ENCODE measurements around the gene LARGE2. TPM values are rescaled to one million over a fixed set of nuclear protein-coding genes. Genes with fewer than 3 reads are reported as not detected.
A peak's percentile ranks its signal among the peaks of the same experiment; 100 is the strongest.

Gene LARGE2
- polyA plus RNA-seq, 1 donor from 2014 or later, result not detected

- TF ChIP-seq MXI1 (conservative IDR thresholded peaks at IDR 0.05; ENCODE audit: poor library complexity, severe bottlenecking) (no peak), CTCF (IDR thresholded peaks at IDR 0.05; ENCODE audit: poor library complexity, severe bottlenecking) (no peak), REST (IDR thresholded peaks at IDR 0.05; ENCODE audit: borderline replicate concordance) (no peak), EZH2 (IDR thresholded peaks at IDR 0.05; ENCODE audit: borderline replicate concordance, insufficient read depth, low read length, poor library complexity, severe bottlenecking) (no peak), POLR2AphosphoS5 (IDR thresholded peaks at IDR 0.05) (no peak)
- H3K4me2 ChIP-seq (ENCODE audit: low read length), result peak overlapping the region; percentile 97
- no peaks in the 10 kb centered on the region for H3K27me3 ChIP-seq (ENCODE audit: insufficient read depth, low read depth, low read length)
- no peaks in the 10 kb centered on the region for H3F3A ChIP-seq (ENCODE audit: insufficient read depth, low read length, poor library complexity, severe bottlenecking)
- H3K4me3 ChIP-seq (ENCODE audit: low read length), result peak overlapping the region; percentile 86
- no peaks in the 10 kb centered on the region for H3K36me3 ChIP-seq (ENCODE audit: insufficient read depth, low read length)
- H3K79me2 ChIP-seq (replicated peaks; ENCODE audit: insufficient read depth, low read length), result peaks cover 31% of the 10 kb centered on the region
- no peak overlapping the region for H2AFZ ChIP-seq (ENCODE audit: low read depth, low read length)
- no peaks in the 10 kb centered on the region for H3K9me3 ChIP-seq (ENCODE audit: low read length)
- peak overlapping the region; percentile 84 for H3K9ac ChIP-seq (ENCODE audit: low read length)
- peak overlapping the region; percentile 97 for H3K27ac ChIP-seq (ENCODE audit: low read length)
- H3K9me2 ChIP-seq (ENCODE audit: insufficient read depth, low read length), result no peaks in the 10 kb centered on the region
- peaks cover 3% of the 10 kb centered on the region for H4K20me1 ChIP-seq (ENCODE audit: insufficient read depth)
Measured at GRCh38 chr11:45900916-45901617, 21.4 kb upstream of the LARGE2 start.

DNA sequence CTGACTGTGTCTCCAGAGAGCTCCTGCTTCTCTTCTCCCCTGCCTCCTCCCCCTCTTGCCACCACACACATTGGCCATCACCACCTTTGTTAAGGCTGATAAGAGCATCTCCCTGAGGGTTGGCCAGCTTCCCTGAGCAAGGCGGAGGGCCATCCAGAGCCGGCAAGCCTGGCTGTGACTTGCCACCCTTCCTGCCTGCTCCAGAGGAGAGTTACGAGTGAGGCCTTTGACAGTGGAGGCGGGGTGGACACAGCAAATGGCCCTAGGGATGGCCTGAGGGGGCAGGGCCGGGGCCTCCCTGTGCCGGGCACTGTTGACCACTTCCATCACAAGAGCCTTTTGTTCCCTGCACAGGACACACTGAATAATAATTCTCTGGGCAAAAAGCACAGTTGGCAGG, 20.8 kb upstream of the LARGE2 start:
- no peaks in the 10 kb centered on the region for H3K9me2 ChIP-seq (ENCODE audit: insufficient read depth, low read length)
- no peak for TF ChIP-seq EZH2 (IDR thresholded peaks at IDR 0.05; ENCODE audit: borderline replicate concordance, insufficient read depth, low read length, poor library complexity, severe bottlenecking)
- TF ChIP-seq REST (IDR thresholded peaks at IDR 0.05; ENCODE audit: borderline replicate concordance), result no peak
- no peak for TF ChIP-seq POLR2AphosphoS5 (IDR thresholded peaks at IDR 0.05)
- no peak for TF ChIP-seq EP300 (conservative IDR thresholded peaks at IDR 0.05; ENCODE audit: poor library complexity, severe bottlenecking)
- no peak for TF ChIP-seq MXI1 (conservative IDR thresholded peaks at IDR 0.05; ENCODE audit: poor library complexity, severe bottlenecking)
- TF ChIP-seq RAD21 (conservative IDR thresholded peaks at IDR 0.05), result no peak
- no peak for TF ChIP-seq TAF1 (IDR thresholded peaks at IDR 0.05; ENCODE audit: low read depth)
- TF ChIP-seq SMC3 (conservative IDR thresholded peaks at IDR 0.05; ENCODE audit: poor library complexity), result no peak
- TF ChIP-seq CTCF (IDR thresholded peaks at IDR 0.05; ENCODE audit: poor library complexity, severe bottlenecking), result no peak
- no peaks in the 10 kb centered on the region for H3K9me3 ChIP-seq (ENCODE audit: low read length)
- H2AFZ ChIP-seq (ENCODE audit: low read depth, low read length), result no peak overlapping the region
- H3K27me3 ChIP-seq (ENCODE audit: insufficient read depth, low read depth, low read length), result no peaks in the 10 kb centered on the region
- H3K27ac ChIP-seq (ENCODE audit: low read length), result no peak overlapping the region
- H3K9ac ChIP-seq (ENCODE audit: low read length), result peak overlapping the region; percentile 84
- peak overlapping the region; percentile 86 for H3K4me3 ChIP-seq (ENCODE audit: low read length)
- peaks cover 28% of the 10 kb centered on the region for H3K79me2 ChIP-seq (replicated peaks; ENCODE audit: insufficient read depth, low read length)
- H3K36me3 ChIP-seq (ENCODE audit: insufficient read depth, low read length), result no peaks in the 10 kb centered on the region
- no peaks in the 10 kb centered on the region for H3F3A ChIP-seq (ENCODE audit: insufficient read depth, low read length, poor library complexity, severe bottlenecking)
- H3K4me2 ChIP-seq (ENCODE audit: low read length), result no peak overlapping the region
- peaks cover 3% of the 10 kb centered on the region for H4K20me1 ChIP-seq (ENCODE audit: insufficient read depth)

All from neural cell (in vitro differentiated cells).